Measurements from ENCODE around the gene ITIH2.

- no peak for TF ChIP-seq CTCF (IDR thresholded peaks at IDR 0.05)
- no peak for TF ChIP-seq POLR2A (IDR thresholded peaks at IDR 0.05)
- TF ChIP-seq EP300 (IDR thresholded peaks at IDR 0.05): no peak
Measured at GRCh38 chr10:7657552-7657951, 45.6 kb upstream of the ITIH2 start.

Measured in gastroesophageal sphincter (tissue), 3 donors.